GM23248 (cell line): ENCODE data around the gene SUFU.

Experiments used
- EZH2 ChIP-seq: fragments of 200-600 bp; sonication (generic); IDR thresholded peaks from 2 replicates; pipeline ENCODE4 v1.6.1; 2018; ENCODE audit warnings: antibody characterized with exemption, mild to moderate bottlenecking; ENCODE audit not compliant: insufficient read depth, poor library complexity, severe bottlenecking
- EZH2phosphoT487 ChIP-seq: fragments of 200-600 bp; sonication (generic); IDR thresholded peaks from 2 replicates; pipeline ENCODE4 v1.6.1; 2018; ENCODE audit warnings: antibody characterized with exemption, moderate library complexity, mild to moderate bottlenecking, low read depth; ENCODE audit not compliant: insufficient read depth

DNA sequence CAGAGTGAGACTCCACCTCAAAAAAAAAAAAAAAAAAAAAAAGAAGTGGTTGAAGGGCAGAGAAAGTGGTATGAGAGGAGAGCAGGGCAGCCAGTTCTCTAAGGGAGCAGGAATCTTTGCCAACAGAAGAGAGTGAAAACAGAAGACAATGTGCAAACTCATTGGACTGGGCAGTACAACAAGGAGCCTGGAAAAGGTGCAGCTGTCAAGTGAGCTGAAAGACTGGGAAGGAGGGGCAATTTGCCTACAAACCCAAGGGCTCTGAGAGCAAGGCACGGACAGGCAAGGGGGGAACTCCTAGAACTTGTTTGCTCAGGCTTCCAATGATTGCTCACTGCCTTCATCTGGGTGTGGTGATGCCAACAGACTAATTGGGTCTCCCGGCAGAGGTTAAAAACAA, 10.8 kb upstream of the SUFU start:
- TF ChIP-seq EZH2phosphoT487 (no peak), EZH2 (no peak)
